Hippocampal formation (tissue), 2 donors: ENCODE results near the gene POLRMT.

Source experiments
- DNase-seq, 2 donors: peaks; one replicate each; lab custom pipeline; 2025; lab: John Stamatoyannopoulos, UW

Gene POLRMT

GRCh38 chr19:662962-663681 lies 29.8 kb upstream of the POLRMT start, which contains the start of gene RNF126:
RNF126 (minus strand) TSS chr19:663214; CDS start chr19:663121, 93 bp downstream.
- peak; percentile 84 to 86 for DNase-seq

GRCh38 chr19:662207-662961 lies 29.0 kb upstream of the POLRMT start:
- no peak for DNase-seq

- DNase-seq, result no peak
Measured at GRCh38 chr19:661427-662196, 28.3 kb upstream of the POLRMT start.

GRCh38 chr19:660793-661426 lies 27.6 kb upstream of the POLRMT start:
- DNase-seq, result no peak

GRCh38 chr19:658916-659839 lies 25.8 kb upstream of the POLRMT start:
- no peak for DNase-seq

GRCh38 chr19:658059-658839 lies 24.9 kb upstream of the POLRMT start:
- DNase-seq, result no peak

- DNase-seq, result no peak
Measured at GRCh38 chr19:657611-658010, 24.3 kb upstream of the POLRMT start.

- no peak for DNase-seq
Measured at GRCh38 chr19:656751-657559, 23.6 kb upstream of the POLRMT start.

- no peak for DNase-seq
Measured at GRCh38 chr19:655691-656090, 22.4 kb upstream of the POLRMT start.

GRCh38 chr19:653425-653824 lies 20.1 kb upstream of the POLRMT start:
- DNase-seq, result no peak

GRCh38 chr19:652467-653389 lies 19.4 kb upstream of the POLRMT start:
- no peak for DNase-seq

GRCh38 chr19:651991-652390 lies 18.7 kb upstream of the POLRMT start:
- DNase-seq, result no peak

GRCh38 chr19:651114-651818 lies 17.9 kb upstream of the POLRMT start:
- no peak for DNase-seq

GRCh38 chr19:650121-650520 lies 16.8 kb upstream of the POLRMT start:
- no peak for DNase-seq

- no peak for DNase-seq
Measured at GRCh38 chr19:648904-649801, 15.8 kb upstream of the POLRMT start.

- no peak for DNase-seq
Measured at GRCh38 chr19:648305-648704, 15.0 kb upstream of the POLRMT start.
